SK-N-SH treated with all-trans-retinoic acid at 6 μM for 48 hours (cell line): ENCODE measurements around the gene TNFRSF8.

Experiments
- ATAC-seq: fragments of 200-7000 bp; cut with Tn5 transposase; 3 replicates; pipeline ENCODE4 v1.9.1; 2020; ENCODE audit warnings: mild to moderate bottlenecking, moderate library complexity
- BACH2 ChIP-seq: fragments of 250-450 bp; sonication (Bioruptor Pico); IDR thresholded peaks from 2 replicates; pipeline ENCODE4 v1.9.0; 2021; ENCODE audit warnings: mild to moderate bottlenecking, borderline replicate concordance
- CSDC2 ChIP-seq: fragments of 250-450 bp; sonication (Bioruptor Pico); IDR thresholded peaks from 2 replicates; pipeline ENCODE4 v1.5.0; 2020; ENCODE audit warnings: mild to moderate bottlenecking, moderate library complexity
- ESRRG ChIP-seq: fragments of 250-450 bp; sonication (Bioruptor Pico); IDR thresholded peaks from 2 replicates; pipeline ENCODE4 v1.6.1; 2021; ENCODE audit warnings: mild to moderate bottlenecking
- GLIS3 ChIP-seq: fragments of 250-450 bp; sonication (Bioruptor Pico); IDR thresholded peaks from 2 replicates; pipeline ENCODE4 v1.5.0; 2020; ENCODE audit warnings: mild to moderate bottlenecking, moderate library complexity
- OSR1 ChIP-seq: fragments of 250-450 bp; sonication (Bioruptor Pico); IDR thresholded peaks from 2 replicates; pipeline ENCODE4 v1.8.0; 2022; ENCODE audit warnings: moderate library complexity, mild to moderate bottlenecking, inconsistent platforms
- PPARA ChIP-seq: fragments of 250-450 bp; sonication (Bioruptor Pico); IDR thresholded peaks from 2 replicates; pipeline ENCODE4 v1.5.0; 2020; ENCODE audit warnings: mild to moderate bottlenecking, borderline replicate concordance
- RARB ChIP-seq: fragments of 250-450 bp; sonication (Bioruptor Pico); IDR thresholded peaks from 2 replicates; pipeline ENCODE4 v1.8.0; 2021; ENCODE audit warnings: mild to moderate bottlenecking, moderate library complexity
- SNAI2 ChIP-seq: fragments of 250-450 bp; sonication (Bioruptor Pico); IDR thresholded peaks from 2 replicates; pipeline ENCODE4 v1.5.0; 2020; ENCODE audit warnings: mild to moderate bottlenecking, moderate library complexity
- TCF4 ChIP-seq: fragments of 250-450 bp; sonication (Bioruptor Pico); IDR thresholded peaks from 2 replicates; pipeline ENCODE4 v1.8.0; 2021; ENCODE audit warnings: mild to moderate bottlenecking, moderate library complexity, borderline replicate concordance
- TOX ChIP-seq: fragments of 250-450 bp; sonication (Bioruptor Pico); IDR thresholded peaks from 2 replicates; pipeline ENCODE4 v1.8.0; 2021; ENCODE audit warnings: mild to moderate bottlenecking, moderate library complexity, borderline replicate concordance
- ZC3H10 ChIP-seq: fragments of 250-450 bp; sonication (Bioruptor Pico); IDR thresholded peaks from 2 replicates; pipeline ENCODE4 v1.5.1; 2021; ENCODE audit warnings: mild to moderate bottlenecking, moderate library complexity
- ZFP3 ChIP-seq: fragments of 250-450 bp; sonication (Bioruptor Pico); IDR thresholded peaks from 2 replicates; pipeline ENCODE4 v1.5.0; 2020; ENCODE audit warnings: mild to moderate bottlenecking, moderate library complexity
- ZFP30 ChIP-seq: fragments of 450-650 bp; formaldehyde crosslinking; IDR thresholded peaks from 2 replicates; pipeline ENCODE4 v1.5.0; 2022; ENCODE audit warnings: mild to moderate bottlenecking, moderate library complexity
- ZNF565 ChIP-seq: fragments of 450-650 bp; formaldehyde crosslinking; conservative IDR thresholded peaks from 2 replicates; pipeline ENCODE4 v1.5.0; 2020; ENCODE audit warnings: low read depth, mild to moderate bottlenecking, moderate library complexity
- ZNF8 ChIP-seq: fragments of 450-650 bp; formaldehyde crosslinking; IDR thresholded peaks from 2 replicates; pipeline ENCODE4 v1.5.0; 2020; ENCODE audit warnings: mild to moderate bottlenecking, moderate library complexity
- TF ChIP-seq, protein P1 (sequence below): fragments of 250-450 bp; sonication (Bioruptor Pico); IDR thresholded peaks from 2 replicates; pipeline ENCODE4 v1.8.0; 2021; ENCODE audit warnings: low read depth, mild to moderate bottlenecking, moderate library complexity, borderline replicate concordance
- TF ChIP-seq, protein P2 (sequence below): fragments of 250-450 bp; sonication (Bioruptor Pico); IDR thresholded peaks from 2 replicates; pipeline ENCODE4 v1.5.1; 2020; ENCODE audit warnings: low read depth, mild to moderate bottlenecking, moderate library complexity
- TF ChIP-seq, protein P3 (sequence below): fragments of 250-450 bp; sonication (Bioruptor Pico); IDR thresholded peaks from 2 replicates; pipeline ENCODE4 v1.5.1; 2021; ENCODE audit warnings: mild to moderate bottlenecking, moderate library complexity
- TF ChIP-seq, protein P4 (sequence below): fragments of 250-450 bp; sonication (Bioruptor Pico); IDR thresholded peaks from 2 replicates; pipeline ENCODE4 v1.8.0; 2020; ENCODE audit warnings: mild to moderate bottlenecking, moderate library complexity, borderline replicate concordance
- TF ChIP-seq, protein P5 (sequence below): fragments of 250-450 bp; sonication (Bioruptor Pico); IDR thresholded peaks from 2 replicates; pipeline ENCODE4 v1.5.0; 2020; ENCODE audit warnings: mild to moderate bottlenecking, moderate library complexity

Gene TNFRSF8

DNA sequence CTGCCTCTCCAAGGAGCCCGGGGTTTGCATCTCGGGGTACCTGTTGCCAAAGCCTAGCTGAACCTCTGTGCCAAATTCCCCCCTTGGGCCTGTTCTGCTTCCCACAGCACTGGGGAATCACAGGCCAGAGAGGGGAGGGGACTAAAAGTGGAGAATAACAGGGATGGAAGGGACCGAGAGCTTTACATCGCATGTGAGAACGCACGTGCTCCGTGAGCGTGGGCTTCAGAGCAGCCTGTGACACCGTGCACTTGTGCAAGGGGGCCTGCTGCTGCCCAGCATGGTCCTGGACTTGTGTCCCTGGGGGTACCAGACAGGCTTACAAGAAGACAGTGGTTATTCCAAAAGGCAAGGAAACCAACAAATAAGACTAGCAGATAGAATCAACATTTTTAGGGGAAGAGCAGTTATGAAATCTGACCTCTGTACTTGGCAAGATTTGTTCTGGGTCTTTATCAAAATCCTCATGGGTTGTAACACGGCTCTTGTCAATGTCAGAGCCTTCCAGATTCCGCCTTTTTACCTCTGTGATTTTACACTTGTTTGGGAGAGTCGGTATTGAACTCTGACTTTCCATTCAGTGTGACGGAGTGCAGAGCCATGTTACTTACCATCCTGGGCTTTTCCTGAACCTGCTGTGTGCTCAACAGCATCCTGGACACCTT, 67.5 kb downstream of the TNFRSF8 start:
- ATAC-seq = no peak
- no peak for TF ChIP-seq TOX (CRISPR knock-in tag)
- no peak for TF ChIP-seq ZNF8
- TF ChIP-seq ESRRG (CRISPR knock-in tag) = no peak
- TF ChIP-seq, protein P1, sequence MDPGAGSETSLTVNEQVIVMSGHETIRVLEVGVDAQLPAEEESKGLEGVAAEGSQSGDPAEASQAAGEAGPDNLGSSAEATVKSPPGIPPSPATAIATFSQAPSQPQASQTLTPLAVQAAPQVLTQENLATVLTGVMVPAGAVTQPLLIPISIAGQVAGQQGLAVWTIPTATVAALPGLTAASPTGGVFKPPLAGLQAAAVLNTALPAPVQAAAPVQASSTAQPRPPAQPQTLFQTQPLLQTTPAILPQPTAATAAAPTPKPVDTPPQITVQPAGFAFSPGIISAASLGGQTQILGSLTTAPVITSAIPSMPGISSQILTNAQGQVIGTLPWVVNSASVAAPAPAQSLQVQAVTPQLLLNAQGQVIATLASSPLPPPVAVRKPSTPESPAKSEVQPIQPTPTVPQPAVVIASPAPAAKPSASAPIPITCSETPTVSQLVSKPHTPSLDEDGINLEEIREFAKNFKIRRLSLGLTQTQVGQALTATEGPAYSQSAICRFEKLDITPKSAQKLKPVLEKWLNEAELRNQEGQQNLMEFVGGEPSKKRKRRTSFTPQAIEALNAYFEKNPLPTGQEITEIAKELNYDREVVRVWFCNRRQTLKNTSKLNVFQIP (CRISPR knock-in tag) = no peak
- TF ChIP-seq, protein P2, sequence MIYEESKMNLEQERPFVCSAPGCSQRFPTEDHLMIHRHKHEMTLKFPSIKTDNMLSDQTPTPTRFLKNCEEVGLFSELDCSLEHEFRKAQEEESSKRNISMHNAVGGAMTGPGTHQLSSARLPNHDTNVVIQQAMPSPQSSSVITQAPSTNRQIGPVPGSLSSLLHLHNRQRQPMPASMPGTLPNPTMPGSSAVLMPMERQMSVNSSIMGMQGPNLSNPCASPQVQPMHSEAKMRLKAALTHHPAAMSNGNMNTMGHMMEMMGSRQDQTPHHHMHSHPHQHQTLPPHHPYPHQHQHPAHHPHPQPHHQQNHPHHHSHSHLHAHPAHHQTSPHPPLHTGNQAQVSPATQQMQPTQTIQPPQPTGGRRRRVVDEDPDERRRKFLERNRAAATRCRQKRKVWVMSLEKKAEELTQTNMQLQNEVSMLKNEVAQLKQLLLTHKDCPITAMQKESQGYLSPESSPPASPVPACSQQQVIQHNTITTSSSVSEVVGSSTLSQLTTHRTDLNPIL (CRISPR knock-in tag) = no peak
- TF ChIP-seq, protein P3, sequence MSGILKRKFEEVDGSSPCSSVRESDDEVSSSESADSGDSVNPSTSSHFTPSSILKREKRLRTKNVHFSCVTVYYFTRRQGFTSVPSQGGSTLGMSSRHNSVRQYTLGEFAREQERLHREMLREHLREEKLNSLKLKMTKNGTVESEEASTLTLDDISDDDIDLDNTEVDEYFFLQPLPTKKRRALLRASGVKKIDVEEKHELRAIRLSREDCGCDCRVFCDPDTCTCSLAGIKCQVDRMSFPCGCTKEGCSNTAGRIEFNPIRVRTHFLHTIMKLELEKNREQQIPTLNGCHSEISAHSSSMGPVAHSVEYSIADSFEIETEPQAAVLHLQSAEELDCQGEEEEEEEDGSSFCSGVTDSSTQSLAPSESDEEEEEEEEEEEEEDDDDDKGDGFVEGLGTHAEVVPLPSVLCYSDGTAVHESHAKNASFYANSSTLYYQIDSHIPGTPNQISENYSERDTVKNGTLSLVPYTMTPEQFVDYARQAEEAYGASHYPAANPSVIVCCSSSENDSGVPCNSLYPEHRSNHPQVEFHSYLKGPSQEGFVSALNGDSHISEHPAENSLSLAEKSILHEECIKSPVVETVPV (CRISPR knock-in tag) = no peak
- no peak for TF ChIP-seq BACH2 (CRISPR knock-in tag)
- no peak for TF ChIP-seq RARB (CRISPR knock-in tag)
- no peak for TF ChIP-seq OSR1 (CRISPR knock-in tag)
- TF ChIP-seq, protein P4, sequence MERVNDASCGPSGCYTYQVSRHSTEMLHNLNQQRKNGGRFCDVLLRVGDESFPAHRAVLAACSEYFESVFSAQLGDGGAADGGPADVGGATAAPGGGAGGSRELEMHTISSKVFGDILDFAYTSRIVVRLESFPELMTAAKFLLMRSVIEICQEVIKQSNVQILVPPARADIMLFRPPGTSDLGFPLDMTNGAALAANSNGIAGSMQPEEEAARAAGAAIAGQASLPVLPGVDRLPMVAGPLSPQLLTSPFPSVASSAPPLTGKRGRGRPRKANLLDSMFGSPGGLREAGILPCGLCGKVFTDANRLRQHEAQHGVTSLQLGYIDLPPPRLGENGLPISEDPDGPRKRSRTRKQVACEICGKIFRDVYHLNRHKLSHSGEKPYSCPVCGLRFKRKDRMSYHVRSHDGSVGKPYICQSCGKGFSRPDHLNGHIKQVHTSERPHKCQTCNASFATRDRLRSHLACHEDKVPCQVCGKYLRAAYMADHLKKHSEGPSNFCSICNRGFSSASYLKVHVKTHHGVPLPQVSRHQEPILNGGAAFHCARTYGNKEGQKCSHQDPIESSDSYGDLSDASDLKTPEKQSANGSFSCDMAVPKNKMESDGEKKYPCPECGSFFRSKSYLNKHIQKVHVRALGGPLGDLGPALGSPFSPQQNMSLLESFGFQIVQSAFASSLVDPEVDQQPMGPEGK (CRISPR knock-in tag) = no peak
- no peak for TF ChIP-seq TCF4 (CRISPR knock-in tag)
- no peak for TF ChIP-seq ZNF565 (CRISPR knock-in tag)
- no peak for TF ChIP-seq ZFP30 (CRISPR knock-in tag)
- TF ChIP-seq SNAI2 = no peak

DNA sequence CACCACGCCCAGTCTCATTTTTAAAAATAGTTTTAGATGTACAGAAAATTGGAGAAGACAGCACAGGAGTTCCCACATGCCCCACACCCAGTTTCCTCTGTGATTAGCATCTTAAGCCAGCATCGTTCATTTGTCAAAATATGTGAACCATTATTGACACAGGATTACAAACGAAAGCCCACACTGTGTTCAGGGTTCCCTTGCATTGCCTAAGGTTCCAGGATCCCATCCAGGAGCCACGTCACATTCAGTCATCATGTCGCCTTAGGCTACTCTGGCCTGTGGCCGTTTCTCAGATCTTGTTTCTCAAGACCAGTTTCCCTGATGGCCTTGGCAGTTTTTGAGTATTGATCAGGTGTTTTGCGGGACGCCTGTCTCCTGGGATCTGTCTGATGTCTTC, 69.0 kb downstream of the TNFRSF8 start:
- no peak for ATAC-seq
- no peak for TF ChIP-seq GLIS3 (CRISPR knock-in tag)
- no peak for TF ChIP-seq ZFP30 (CRISPR knock-in tag)
- TF ChIP-seq, all 23 proteins: peak for 0

DNA sequence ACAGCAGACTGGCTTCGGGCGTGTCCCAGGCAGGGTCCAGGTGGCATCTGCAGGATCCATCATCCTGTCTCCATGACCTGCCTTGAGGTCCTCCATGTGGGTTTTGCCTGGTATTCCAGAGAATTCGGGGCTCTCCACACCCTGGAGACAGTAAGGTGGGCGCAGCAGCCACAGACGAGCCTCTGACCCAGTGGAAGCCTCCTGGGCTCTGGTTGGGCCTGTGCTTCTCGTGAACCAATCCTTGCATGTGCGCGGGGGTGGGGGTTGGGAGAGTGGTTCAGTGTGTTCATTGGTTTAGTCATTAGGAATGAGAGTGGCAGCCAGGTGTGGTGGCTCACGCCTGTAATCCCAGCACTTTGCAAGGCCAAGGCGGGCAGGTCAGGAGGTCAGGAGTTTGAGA, 71.6 kb downstream of the TNFRSF8 start:
- no peak for ATAC-seq
- TF ChIP-seq, protein P3 (CRISPR knock-in tag) = no peak
- TF ChIP-seq ZC3H10 (CRISPR knock-in tag) (no peak), TOX (CRISPR knock-in tag) (no peak), PPARA (no peak), GLIS3 (CRISPR knock-in tag) (no peak), ZFP30 (CRISPR knock-in tag) (no peak), RARB (CRISPR knock-in tag) (no peak), CSDC2 (no peak), ZFP3 (no peak), ZNF8 (no peak), ESRRG (CRISPR knock-in tag) (no peak), OSR1 (CRISPR knock-in tag) (no peak)
- TF ChIP-seq, protein P2 (CRISPR knock-in tag) = no peak
- TF ChIP-seq, protein P4 (CRISPR knock-in tag) = no peak
- TF ChIP-seq, protein P5, sequence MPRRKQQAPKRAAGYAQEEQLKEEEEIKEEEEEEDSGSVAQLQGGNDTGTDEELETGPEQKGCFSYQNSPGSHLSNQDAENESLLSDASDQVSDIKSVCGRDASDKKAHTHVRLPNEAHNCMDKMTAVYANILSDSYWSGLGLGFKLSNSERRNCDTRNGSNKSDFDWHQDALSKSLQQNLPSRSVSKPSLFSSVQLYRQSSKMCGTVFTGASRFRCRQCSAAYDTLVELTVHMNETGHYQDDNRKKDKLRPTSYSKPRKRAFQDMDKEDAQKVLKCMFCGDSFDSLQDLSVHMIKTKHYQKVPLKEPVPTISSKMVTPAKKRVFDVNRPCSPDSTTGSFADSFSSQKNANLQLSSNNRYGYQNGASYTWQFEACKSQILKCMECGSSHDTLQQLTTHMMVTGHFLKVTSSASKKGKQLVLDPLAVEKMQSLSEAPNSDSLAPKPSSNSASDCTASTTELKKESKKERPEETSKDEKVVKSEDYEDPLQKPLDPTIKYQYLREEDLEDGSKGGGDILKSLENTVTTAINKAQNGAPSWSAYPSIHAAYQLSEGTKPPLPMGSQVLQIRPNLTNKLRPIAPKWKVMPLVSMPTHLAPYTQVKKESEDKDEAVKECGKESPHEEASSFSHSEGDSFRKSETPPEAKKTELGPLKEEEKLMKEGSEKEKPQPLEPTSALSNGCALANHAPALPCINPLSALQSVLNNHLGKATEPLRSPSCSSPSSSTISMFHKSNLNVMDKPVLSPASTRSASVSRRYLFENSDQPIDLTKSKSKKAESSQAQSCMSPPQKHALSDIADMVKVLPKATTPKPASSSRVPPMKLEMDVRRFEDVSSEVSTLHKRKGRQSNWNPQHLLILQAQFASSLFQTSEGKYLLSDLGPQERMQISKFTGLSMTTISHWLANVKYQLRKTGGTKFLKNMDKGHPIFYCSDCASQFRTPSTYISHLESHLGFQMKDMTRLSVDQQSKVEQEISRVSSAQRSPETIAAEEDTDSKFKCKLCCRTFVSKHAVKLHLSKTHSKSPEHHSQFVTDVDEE (CRISPR knock-in tag) = no peak
- TF ChIP-seq, protein P1 (CRISPR knock-in tag) = no peak
